GM21576 (cell line): ENCODE results near the gene POTEH.
"Not testable (repeated sequence)": the region's sequence is repeated elsewhere in the genome, so short reads cannot be mapped to it uniquely, and the experiment has no call there.

ENCODE experiments used
- ATAC-seq: cut with Tn5 transposase; IDR thresholded peaks from one replicate; pipeline ENCODE4 v1.9.1; 2021; ENCODE audit warnings: mild to moderate bottlenecking, moderate library complexity; ENCODE audit not compliant: unreplicated experiment

The POTEH gene

DNA sequence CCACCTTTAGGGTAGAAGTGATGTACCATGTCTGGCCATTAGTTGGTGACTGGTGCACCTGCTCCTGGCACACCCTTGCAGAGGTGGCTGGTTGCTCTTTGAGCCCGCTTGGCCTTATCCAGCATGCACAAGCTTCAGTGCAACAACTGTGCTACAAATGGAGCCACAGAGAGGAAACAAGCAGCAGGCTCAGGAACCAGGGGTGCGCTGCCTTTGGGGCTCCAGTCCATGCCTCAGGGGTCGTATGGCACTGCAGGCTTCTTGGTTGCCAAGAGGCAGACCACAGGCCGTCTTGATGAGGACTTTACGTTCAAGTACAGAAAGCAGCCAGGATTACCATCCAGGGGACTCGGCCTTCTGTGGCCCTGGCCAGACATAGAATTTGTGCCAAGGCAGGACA is 44.6 kb downstream of the POTEH start:
- not testable (repeated sequence) for ATAC-seq

DNA sequence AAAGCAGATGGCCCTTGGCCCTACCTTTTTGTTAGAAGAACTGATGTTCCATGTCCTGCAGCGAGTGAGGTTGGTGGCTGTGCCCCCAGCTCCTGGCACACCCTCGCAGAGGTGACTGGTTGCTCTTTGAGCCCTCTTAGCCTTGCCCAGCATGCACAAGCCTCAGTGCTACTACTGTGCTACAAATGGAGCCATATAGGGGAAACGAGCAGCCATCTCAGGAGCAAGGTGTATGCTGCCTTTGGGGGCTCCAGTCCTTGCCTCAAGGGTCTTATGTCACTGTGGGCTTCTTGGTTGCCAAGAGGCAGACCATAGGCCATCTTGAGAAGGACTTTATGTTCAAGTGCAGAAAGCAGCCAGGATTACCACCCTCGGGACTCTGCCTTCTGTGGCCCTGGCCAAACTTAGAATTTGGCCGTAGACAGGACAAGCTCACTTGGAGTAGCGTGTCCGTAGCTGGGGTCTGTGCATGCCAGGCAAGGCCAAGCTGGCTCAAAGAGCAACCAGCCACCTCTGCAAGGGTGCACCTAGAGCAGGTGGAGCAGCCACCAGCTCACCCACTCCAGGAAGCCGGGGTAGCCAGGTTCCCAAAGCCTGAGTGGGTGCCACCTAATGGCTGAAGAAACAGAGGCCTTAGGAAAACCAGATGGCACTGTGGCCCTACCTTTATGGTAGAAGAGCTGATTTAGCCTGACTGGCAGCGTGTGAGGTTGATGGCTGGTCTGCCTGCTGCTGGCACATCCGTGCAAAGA is 48.5 kb downstream of the POTEH start:
- ATAC-seq, result not testable (repeated sequence)

DNA sequence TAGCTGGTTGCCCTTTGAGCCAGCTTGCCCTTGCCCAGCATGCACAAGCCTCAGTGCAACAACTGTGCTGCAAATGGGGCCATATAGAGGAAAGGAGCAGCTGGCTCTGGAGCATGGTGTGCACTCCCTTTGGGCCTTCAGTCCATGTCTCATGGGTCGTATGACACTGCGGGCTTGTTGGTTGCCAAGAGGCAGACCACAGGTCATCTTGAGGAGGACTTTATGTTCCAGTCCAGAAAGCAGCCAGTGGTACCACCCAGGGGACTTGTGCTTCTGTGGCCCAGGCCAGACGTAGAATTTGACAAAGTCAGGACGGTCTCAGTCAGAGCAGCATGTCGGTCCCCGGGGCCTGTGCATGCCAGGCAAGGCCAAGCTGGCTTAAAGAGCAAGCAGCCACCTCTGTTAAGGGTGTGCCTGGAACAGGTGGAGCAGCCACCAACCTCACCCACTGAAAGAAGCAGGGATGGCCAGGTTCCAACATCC is 49.1 kb downstream of the POTEH start:
- ATAC-seq, result not testable (repeated sequence)

DNA sequence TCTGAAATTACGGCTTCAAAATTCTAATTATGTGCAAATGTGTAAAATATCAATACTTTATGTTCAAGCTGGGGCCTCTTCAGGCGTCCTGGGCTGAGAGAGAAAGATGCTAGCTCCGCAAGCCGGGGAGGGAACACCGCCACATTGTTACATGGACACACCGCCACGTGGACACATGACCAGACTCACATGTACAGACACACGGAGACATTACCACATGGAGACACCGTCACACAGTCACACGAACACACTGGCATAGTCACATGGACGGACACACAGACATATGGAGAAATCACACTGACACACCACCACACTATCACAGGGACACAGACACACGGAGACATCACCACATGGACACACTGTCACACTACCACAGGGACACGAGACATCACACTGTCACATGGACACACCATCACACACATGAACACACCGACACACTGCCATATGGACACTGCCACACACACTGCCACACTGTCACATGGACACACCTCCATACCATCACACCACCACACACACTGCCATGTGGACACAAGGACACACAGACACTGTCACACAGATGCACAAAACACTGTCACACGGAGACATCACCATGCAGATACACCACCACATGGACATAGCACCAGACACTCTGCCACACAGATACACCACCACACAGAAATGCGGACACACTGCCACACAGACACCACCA is 58.0 kb downstream of the POTEH start:
- ATAC-seq, result not testable (repeated sequence)

DNA sequence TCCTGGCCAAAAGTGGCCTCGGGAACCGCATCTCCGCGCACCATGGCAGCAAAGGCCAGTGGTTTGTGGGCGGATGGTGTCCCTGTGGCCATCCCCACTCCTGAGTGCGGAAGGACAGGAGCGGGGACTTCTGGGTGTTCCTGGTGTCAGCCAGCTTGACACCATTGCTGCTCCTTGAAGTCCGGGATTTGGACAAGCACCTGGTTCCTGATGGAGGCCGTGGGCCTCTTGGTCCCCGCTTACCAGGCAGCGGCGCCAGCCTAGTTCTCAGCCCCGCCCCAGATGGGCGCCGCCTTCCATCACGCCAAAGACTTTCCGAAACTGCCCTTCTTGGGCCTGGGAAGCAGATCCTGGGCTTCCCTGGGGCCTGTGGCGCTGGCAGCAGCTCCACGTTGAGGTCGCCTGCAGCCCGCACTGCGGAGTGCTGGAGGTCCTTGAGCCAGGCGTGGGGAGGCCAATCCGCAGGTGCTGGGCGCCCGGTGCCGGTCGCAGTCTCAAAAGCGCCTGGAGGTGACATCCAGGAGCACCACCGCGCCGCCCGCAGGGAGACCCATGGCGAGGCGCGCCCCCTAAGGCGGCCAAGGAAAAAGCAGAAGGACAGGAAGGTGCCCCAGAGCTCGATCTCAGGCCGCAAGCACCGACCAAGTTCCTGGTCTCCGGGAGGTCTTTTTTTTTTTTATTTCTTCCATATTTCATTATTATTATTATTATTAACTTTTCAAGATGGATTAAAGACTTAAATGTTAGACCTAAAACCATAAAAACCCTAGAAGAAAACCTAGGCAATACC is 59.5 kb downstream of the POTEH start:
- not testable (repeated sequence) for ATAC-seq

DNA sequence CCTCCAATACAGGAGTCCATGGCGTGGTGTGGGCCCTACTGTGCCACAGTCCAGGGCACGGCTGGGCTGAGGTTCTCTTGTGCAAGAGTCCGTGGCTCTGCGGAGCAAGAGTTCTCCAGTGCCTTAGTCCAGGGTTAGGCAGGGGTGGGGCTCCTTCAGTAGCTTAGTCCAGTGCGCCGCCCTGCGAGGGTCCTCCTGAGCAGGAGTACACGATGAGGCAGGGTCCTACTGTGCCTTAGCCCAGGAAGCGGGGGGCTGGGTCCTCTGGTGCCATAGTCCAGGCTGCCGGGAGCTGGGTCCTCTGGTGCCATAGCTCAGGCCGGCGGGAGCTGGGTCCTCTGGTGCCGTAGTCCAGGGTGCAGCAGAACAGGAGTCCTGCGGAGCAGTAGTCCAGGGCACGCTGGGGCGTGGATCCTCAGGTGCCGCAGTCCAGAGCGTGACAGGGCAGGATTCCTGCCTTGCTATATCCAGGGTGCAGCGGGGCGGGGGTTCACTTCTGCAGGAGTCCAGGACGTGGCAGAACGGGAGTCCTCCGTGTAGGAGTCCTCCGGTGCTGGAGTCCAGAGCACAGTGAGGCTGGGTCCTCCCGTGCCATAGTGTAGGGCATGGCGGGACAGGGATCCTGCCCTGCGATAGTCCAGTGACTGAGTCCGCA is 69.7 kb downstream of the POTEH start:
- ATAC-seq, result not testable (repeated sequence)

DNA sequence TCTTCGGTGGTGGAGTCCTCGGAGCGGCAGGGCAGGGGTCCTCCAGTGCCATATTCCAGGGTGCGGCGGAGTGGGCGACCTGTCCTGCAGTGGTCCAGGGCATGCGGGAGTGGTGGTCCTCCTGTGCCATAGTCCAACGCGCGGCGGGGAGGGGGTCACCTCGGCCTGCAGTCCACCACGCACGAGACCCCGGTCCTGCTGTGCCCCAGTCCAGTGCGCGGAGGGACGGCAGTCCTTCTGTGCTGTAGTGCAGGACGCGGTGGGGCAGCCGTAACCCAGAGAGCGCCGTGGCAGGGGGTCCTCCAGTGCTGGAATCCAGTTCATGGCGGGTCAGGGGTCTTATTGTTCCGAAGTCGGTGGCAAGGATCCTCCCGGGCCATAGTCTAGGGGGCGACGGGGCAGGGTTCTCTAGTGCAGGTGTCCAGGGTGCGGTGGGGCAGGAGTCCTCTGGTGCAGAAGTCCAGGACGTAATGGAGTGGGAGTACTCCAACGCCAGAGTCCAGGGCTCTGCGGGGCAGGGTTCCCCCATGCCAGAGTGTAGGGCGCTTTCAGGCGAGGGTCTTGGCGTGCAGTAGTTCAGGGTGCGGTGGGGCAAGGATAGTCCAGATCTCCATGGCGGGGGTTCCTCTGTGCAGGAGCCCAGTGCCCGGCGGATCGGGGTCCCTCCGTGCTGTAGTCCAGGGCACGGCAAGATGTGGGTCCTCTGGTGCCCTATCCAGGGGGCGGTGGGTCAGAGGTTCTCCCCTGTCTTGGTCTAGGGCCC is 70.7 kb downstream of the POTEH start:
- ATAC-seq, result not testable (repeated sequence)

DNA sequence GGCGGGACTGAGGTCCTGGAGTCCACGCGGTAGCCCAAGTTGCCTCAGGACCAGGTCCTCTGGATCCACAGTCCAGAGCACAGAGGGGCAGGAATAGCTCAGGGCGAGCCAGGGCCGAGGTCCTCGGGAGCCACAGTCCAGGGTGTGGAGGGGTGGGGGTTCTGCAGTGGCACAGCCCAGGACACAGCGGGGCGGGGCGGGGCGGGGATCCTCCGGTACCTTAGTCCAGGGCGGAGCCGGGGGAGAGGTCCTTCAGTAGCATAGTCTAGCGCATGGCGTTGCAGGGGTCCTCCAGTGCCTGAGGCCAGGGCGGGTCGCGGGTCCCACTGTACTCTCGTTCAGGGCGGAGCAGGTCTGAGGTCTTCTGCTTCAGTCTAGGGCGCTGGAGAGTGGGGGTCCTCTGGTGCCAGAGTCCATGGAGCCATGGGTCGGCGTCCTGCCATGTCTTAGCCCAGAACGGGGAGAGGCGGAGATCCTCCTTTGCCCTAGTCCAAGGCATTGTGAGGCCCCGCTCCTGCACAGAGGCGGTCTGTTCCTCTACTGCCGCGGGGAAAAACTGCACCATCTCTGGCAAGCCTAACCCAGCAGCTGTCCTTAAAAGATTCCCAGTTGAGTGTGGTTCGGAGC is 71.4 kb downstream of the POTEH start:
- not testable (repeated sequence) for ATAC-seq

DNA sequence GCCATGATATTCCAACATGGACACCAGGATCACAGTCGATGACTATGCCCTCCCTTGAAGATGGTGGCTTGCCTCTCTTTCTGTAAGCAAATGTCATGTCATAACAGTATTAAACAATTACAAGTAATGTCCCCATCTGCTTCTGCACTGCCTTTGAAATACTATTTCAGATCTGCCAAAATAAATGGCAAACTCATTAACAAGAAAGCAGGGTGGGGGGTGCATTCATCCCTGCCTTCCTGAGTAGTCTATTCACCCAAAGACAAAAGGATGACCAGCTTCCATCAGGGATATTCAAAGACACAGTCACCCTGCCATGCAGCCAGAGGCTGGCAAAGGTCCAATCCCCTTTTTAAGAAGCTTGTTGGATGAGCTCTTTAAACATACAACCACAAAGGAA is 73.7 kb downstream of the POTEH start:
- ATAC-seq, result not testable (repeated sequence)
